T-helper 1 cell (primary cell): ENCODE data around the gene GJB2.

ENCODE experiments used
- DNase-seq, 5 donors: peaks; one replicate each; pipeline ENCODE4 v3.0.0-alpha.2; 2012 to 2020
- total RNA-seq, 4 donors: gene quantifications; one replicate each; lab custom pipeline; 2026; lab: John Stamatoyannopoulos, UW

The GJB2 gene
- 0 to 0.24 (median 0.08) reads per million in 4 donors for total RNA-seq

GRCh38 chr13:20192836-20193161 is at the start of gene GJB2:
TSS of gene GJB2 (minus strand) at chr13:20192938. CDS start at chr13:20189581, 3,357 bp downstream.
- no peak for DNase-seq

GRCh38 chr13:20241593-20241992 is 48.9 kb upstream of the GJB2 start:
- DNase-seq, result no peak

GRCh38 chr13:20239748-20240147 is 47.0 kb upstream of the GJB2 start:
- DNase-seq, result no peak

GRCh38 chr13:20232556-20233277 is 40.0 kb upstream of the GJB2 start:
- no peak for DNase-seq

GRCh38 chr13:20231839-20232555 is 39.3 kb upstream of the GJB2 start, which contains the start of gene GJB6:
TSS of gene GJB6 (minus strand) at chr13:20232319. CDS start at chr13:20223480, 8,839 bp downstream.
- peak in 3 of 5 donors; percentile 15 to 19 (median 15) for DNase-seq

DNA sequence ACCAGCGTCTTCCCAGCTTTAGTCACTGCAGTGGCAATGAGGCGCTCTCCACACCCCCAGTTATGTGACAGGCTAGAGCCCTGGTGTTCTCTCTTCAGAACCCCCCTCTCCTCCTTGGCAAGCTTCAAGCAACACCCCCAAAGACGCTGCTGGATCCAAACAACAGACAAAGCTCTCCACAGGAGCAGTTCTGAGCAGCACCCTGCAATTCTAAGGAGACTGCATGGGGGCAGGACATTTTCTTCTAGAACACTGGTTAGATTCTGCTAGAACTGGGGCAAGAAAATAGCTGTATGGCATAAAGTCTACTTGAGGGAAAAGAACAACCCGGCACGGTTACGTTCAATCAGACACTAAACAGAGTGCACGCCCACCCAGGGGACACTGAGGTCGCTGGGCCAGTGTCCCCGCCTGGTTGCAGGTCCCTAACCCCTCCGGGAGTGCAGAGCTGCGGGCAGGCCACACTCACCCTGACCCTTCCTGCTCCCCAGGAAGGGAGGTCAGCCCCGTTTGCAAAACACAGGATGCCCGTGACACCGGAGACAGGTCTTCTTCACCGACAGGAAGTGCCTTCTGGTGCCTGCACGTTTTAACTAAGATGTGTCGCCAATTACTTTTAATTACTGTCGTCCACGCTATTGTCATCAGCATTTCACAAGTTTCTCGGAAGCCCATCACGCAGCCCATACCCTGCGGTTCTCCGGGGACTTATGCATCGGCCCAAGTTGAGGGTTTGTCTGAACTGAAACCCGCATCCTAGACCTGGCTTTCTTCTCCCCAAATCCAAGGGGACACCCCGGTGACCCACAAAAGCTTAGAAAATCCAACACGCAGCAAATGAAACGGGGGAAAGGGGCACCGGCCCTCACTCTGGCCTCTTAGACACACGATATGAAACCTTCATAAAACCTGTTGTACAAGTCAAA is 38.4 kb upstream of the GJB2 start:
- DNase-seq, result peak in 2 of 5 donors; percentile 11 to 38

DNA sequence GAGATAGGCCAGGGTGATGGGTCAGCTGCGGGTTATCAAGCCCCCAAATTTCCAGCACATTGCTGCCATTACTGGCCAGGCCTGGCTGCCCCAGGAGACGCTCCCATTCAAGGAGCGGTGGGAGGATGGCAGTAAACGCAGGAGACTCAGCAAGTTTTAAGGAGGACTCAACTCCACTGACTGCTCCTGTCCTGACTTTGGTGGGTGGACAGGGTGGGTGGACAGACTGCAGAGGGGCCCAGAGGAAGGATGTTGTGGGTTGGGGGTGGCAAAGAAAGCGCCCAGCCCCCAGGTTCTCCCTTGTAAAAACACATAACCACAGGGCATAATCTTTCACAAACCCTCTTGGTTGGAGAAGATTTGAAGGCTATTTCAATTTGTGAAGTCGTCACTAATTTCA is 35.0 kb upstream of the GJB2 start:
- DNase-seq, result no peak

- DNase-seq, result no peak
These were observed 34.5 kb upstream of the GJB2 start for GRCh38 chr13:20227288-20227687.

- no peak for DNase-seq
These were observed 29.8 kb upstream of the GJB2 start for GRCh38 chr13:20222553-20222952.

- no peak for DNase-seq
These were observed 29.0 kb upstream of the GJB2 start for GRCh38 chr13:20221772-20222171.

GRCh38 chr13:20219577-20219976 is 26.8 kb upstream of the GJB2 start:
- peak in 1 of 5 donors; percentile 59 for DNase-seq

- no peak for DNase-seq
These were observed 24.4 kb upstream of the GJB2 start for GRCh38 chr13:20217168-20217567.

- DNase-seq, result no peak
These were observed 17.2 kb upstream of the GJB2 start for GRCh38 chr13:20209948-20210347.

DNA sequence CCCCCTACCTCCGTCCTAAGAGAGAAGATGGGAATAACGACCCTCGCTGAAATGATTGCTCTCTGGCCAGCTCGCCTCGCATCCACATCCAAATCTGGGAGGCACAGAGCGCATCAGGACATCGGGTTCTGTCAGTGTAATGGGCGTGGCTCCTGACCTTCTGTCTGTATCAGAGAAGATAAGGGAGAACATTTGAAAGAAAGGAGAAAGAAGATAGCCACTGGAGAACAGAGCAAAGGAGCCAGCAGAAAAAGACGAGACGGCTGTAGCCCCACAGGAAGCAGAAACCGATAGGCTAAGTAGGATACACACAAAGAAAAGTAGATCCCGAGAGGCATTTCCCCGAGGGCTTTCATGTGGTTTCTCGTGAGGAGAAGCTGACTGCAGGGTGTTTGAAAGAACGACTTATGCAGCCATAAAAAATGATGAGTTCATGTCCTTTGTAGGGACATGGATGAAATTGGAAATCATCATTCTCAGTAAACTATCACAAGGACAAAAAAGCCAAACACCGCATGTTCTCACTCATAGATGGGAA is 14.0 kb upstream of the GJB2 start:
- no peak for DNase-seq

- no peak for DNase-seq
These were observed 13.4 kb upstream of the GJB2 start for GRCh38 chr13:20206065-20206697.

GRCh38 chr13:20198781-20199180 is 6.0 kb upstream of the GJB2 start:
- no peak for DNase-seq

GRCh38 chr13:20197361-20197834 is 4.7 kb upstream of the GJB2 start:
- peak in 1 of 5 donors; percentile 54 for DNase-seq

DNA sequence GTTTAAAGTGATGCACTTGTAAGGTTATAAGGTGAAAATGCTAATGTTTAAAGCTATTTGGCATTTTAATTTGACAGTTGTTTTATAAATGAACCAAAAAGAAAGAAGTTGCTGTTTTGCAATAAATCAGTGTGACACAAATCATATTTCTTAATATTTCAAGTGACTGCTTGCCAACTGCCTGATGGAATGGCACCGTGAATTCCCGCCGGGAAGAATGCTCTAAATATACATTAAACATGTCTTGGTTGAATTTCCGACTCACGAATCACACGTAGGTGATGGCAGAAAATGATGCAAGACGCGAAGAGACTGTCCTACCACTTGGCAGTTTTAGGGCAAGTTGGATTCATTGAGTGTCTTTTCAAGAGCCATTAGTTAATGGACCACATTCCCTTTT is 3.1 kb upstream of the GJB2 start:
- DNase-seq, result no peak

- peak in 1 of 5 donors; percentile 15 for DNase-seq
These were observed 1.3 kb upstream of the GJB2 start for GRCh38 chr13:20193907-20194631.

DNA sequence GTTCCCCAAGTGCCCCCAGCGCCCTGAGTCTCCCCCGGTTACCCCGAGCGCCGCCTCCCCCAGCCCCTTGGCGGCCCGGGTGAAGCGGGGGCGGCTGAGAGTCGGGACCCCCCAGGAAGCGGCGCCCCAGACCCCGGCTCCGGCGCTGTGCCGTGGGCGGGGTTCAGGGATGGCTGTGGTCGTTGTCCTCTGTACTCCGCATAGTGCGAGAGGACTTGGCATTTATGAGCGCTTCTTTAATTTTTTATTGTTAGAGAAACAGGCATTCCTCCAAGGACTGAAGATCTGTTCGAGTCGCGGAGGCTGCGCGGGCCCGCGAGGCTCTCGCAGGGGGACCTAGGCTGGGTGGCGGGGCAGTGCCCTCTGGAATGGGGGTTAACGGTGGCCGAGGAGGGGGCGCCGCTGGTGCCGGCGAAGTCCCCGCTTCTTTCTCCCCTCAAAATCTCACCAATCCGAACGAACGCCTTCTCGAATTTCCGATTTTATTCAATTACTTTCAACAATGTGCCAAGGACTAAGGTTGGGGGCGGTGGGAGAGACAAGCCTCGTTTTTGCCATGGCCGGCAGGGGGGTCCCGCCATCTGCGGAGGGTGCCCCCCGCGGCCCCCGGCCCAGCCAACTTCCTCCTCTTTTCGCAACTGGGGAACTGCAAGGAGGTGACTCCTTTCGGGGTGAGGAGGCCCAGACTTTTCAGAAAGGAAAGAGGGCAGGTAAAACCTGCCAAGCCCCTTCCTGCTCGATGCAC is 596 bp upstream of the GJB2 start:
- no peak for DNase-seq
